H9 (cell line): ENCODE data around the gene C11orf71. TPM values are rescaled to one million over a fixed set of nuclear protein-coding genes. Genes with fewer than 3 reads are reported as not detected.

Experiments used
- DNase-seq: peaks from one replicate; pipeline ENCODE4 v3.0.0-alpha.2; 2017
- H2AFZ ChIP-seq: one replicate; pipeline ENCODE4 v1.6.1; 2013; ENCODE audit warnings: mild to moderate bottlenecking, low read length, control low read depth, moderate library complexity
- H2AK5ac ChIP-seq: 2 replicates; pipeline ENCODE4 v1.6.1; 2013; ENCODE audit warnings: low read length, control low read depth, mixed read lengths; ENCODE audit not compliant: insufficient read length
- H2BK120ac ChIP-seq: one replicate; pipeline ENCODE4 v1.6.1; 2013; ENCODE audit warnings: low read depth, mild to moderate bottlenecking, low read length, control low read depth, inconsistent platforms; ENCODE audit not compliant: poor library complexity, severe bottlenecking
- H2BK12ac ChIP-seq: 2 replicates; pipeline ENCODE4 v1.6.1; 2013; ENCODE audit warnings: low read length, control low read depth, mixed read lengths, low read depth; ENCODE audit not compliant: insufficient read length
- H2BK15ac ChIP-seq: 2 replicates; pipeline ENCODE4 v1.6.1; 2013; ENCODE audit warnings: low read depth, low read length, control low read depth
- H2BK20ac ChIP-seq: one replicate; pipeline ENCODE4 v1.6.1; 2013; ENCODE audit warnings: low read depth, mild to moderate bottlenecking, low read length, control low read depth, inconsistent platforms; ENCODE audit not compliant: poor library complexity, severe bottlenecking
- H2BK5ac ChIP-seq: 2 replicates; pipeline ENCODE4 v1.6.1; 2013; ENCODE audit warnings: low read length, control low read depth, mixed read lengths; ENCODE audit not compliant: insufficient read length
- H3K14ac ChIP-seq: 2 replicates; pipeline ENCODE4 v1.6.1; 2013; ENCODE audit warnings: low read length, control low read depth; ENCODE audit not compliant: insufficient read depth
- H3K18ac ChIP-seq: 2 replicates; pipeline ENCODE4 v1.6.1; 2013; ENCODE audit warnings: low read depth, mild to moderate bottlenecking, mixed read lengths, low read length, control low read depth; ENCODE audit not compliant: insufficient read length
- H3K23ac ChIP-seq: 2 replicates; pipeline ENCODE4 v1.6.1; 2013; ENCODE audit warnings: low read length, control low read depth, mixed read lengths, low read depth; ENCODE audit not compliant: insufficient read length
- H3K23me2 ChIP-seq: 2 replicates; pipeline ENCODE4 v1.6.1; 2013; ENCODE audit warnings: low read depth, mild to moderate bottlenecking, mixed read lengths, low read length, control low read depth; ENCODE audit not compliant: insufficient read length, poor library complexity, severe bottlenecking
- H3K27ac ChIP-seq: 2 replicates; pipeline ENCODE4 v1.5.1; 2013; ENCODE audit warnings: low read length, control low read depth, mixed read lengths, low read depth; ENCODE audit not compliant: insufficient read length
- H3K27me3 ChIP-seq: 2 replicates; pipeline ENCODE4 v1.6.1; 2013; ENCODE audit warnings: low read length, control low read depth, inconsistent platforms; ENCODE audit not compliant: insufficient read depth
- H3K4ac ChIP-seq: 2 replicates; pipeline ENCODE4 v1.6.1; 2013; ENCODE audit warnings: low read depth, mild to moderate bottlenecking, control low read depth, inconsistent platforms, low read length, moderate library complexity
- H3K4me1 ChIP-seq: 2 replicates; pipeline ENCODE4 v1.6.1; 2013; ENCODE audit warnings: low read length, control low read depth, inconsistent platforms; ENCODE audit not compliant: insufficient read depth
- H3K4me2 ChIP-seq: 2 replicates; pipeline ENCODE4 v1.6.1; 2013; ENCODE audit warnings: low read length, control low read depth, mixed read lengths; ENCODE audit not compliant: insufficient read length, insufficient read depth
- H3K56ac ChIP-seq: 2 replicates; pipeline ENCODE4 v1.6.1; 2013; ENCODE audit warnings: low read depth, mild to moderate bottlenecking, mixed read lengths, low read length, control low read depth; ENCODE audit not compliant: insufficient read length
- H3K79me1 ChIP-seq: 2 replicates; pipeline ENCODE4 v1.6.1; 2013; ENCODE audit warnings: low read depth, mild to moderate bottlenecking, moderate library complexity, low read length, control low read depth, inconsistent platforms; ENCODE audit not compliant: insufficient read depth, poor library complexity, severe bottlenecking
- H3K79me2 ChIP-seq: 2 replicates; pipeline ENCODE4 v1.6.1; 2013; ENCODE audit warnings: low read length, control low read depth, inconsistent platforms; ENCODE audit not compliant: insufficient read depth
- H3K9ac ChIP-seq: 2 replicates; pipeline ENCODE4 v1.6.1; 2013; ENCODE audit warnings: low read length, control low read depth, mixed read lengths; ENCODE audit not compliant: insufficient read length; ENCODE audit errors: extremely low read depth
- H3K9me3 ChIP-seq: one replicate; pipeline ENCODE4 v1.6.1; 2013; ENCODE audit warnings: low read depth, low read length, inconsistent platforms; ENCODE audit not compliant: control insufficient read depth
- H3T11ph ChIP-seq: one replicate; pipeline ENCODE4 v1.6.1; 2013; ENCODE audit warnings: mild to moderate bottlenecking, low read length, control low read depth, inconsistent platforms
- H4K20me1 ChIP-seq: one replicate; pipeline ENCODE4 v1.6.1; 2013; ENCODE audit not compliant: control insufficient read depth, insufficient read length, insufficient read depth
- H4K5ac ChIP-seq: 2 replicates; pipeline ENCODE4 v1.6.1; 2013; ENCODE audit warnings: low read depth, mild to moderate bottlenecking, mixed read lengths, low read length, control low read depth; ENCODE audit not compliant: insufficient read length
- H4K8ac ChIP-seq: replicated peaks from 2 replicates; pipeline ENCODE4 v1.6.1; 2013; ENCODE audit warnings: low read length, control low read depth, mixed read lengths, low read depth; ENCODE audit not compliant: insufficient read length
- H4K91ac ChIP-seq: 2 replicates; pipeline ENCODE4 v1.6.1; 2013; ENCODE audit warnings: low read depth, mild to moderate bottlenecking, moderate library complexity, mixed read lengths, low read length, control low read depth; ENCODE audit not compliant: insufficient read length
- H3K27ac Mint-ChIP-seq, 3 experiments: 2 replicates in 2 of 3; 3 replicates in 1 of 3; pipeline ENCODE4 v1.8.0; 2020 to 2021; ENCODE audit warnings: mixed read lengths in 3 of 3, mild to moderate bottlenecking in 1 of 3, moderate library complexity in 1 of 3
- H3K27me3 Mint-ChIP-seq: 2 replicates; pipeline ENCODE4 v1.8.0; 2021; ENCODE audit warnings: low read depth, mild to moderate bottlenecking, moderate library complexity, mixed read lengths
- H3K36me3 Mint-ChIP-seq, 3 experiments: 2 replicates in 2 of 3; 3 replicates in 1 of 3; pipeline ENCODE4 v1.8.0; 2020 to 2021; ENCODE audit warnings: low read depth in 3 of 3, mixed read lengths in 3 of 3; ENCODE audit not compliant: insufficient read depth in 1 of 3
- H3K4me1 Mint-ChIP-seq, 2 experiments: 2 replicates each; pipeline ENCODE4 v1.8.0; 2020; ENCODE audit warnings: mixed read lengths in 2 of 2
- H3K4me3 Mint-ChIP-seq, 2 experiments: 2 replicates in 1 of 2; 3 replicates in 1 of 2; pipeline ENCODE4 v1.8.0; 2020 to 2021; ENCODE audit warnings: mild to moderate bottlenecking in 2 of 2, mixed read lengths in 2 of 2, moderate library complexity in 1 of 2
- H3K9me3 Mint-ChIP-seq, 2 experiments: 2 replicates in 1 of 2; 3 replicates in 1 of 2; pipeline ENCODE4 v1.8.0; 2020; ENCODE audit warnings: mild to moderate bottlenecking in 2 of 2, mixed read lengths in 2 of 2, moderate library complexity in 1 of 2
- WGBS: extraction: QIAGEN DNeasy Blood & Tissue Kit; methylation state at CpG from one replicate; pipeline ENCODE4 v1.1.7; 2013; ENCODE audit warnings: missing lambda C conversion rate, low lambda C conversion rate, mixed read lengths; ENCODE audit not compliant: insufficient read length; ENCODE audit errors: extremely low coverage; 5-methylcytosine and 5-hydroxymethylcytosine counted together
- total RNA-seq: library from RNA; stranded (reverse); gene quantifications from 2 replicates; pipeline ENCODE4 v1.2.1, GENCODE V29; 2021
- TF ChIP-seq, protein P1 (sequence below): fragments of 200-600 bp; sonication (generic); conservative IDR thresholded peaks from 3 replicates; pipeline ENCODE4 v1.8.0; 2021; ENCODE audit warnings: antibody characterized with exemption, mild to moderate bottlenecking

Gene C11orf71
- total RNA-seq, 1 experiment from 2014 or later = 3.5 TPM

DNA sequence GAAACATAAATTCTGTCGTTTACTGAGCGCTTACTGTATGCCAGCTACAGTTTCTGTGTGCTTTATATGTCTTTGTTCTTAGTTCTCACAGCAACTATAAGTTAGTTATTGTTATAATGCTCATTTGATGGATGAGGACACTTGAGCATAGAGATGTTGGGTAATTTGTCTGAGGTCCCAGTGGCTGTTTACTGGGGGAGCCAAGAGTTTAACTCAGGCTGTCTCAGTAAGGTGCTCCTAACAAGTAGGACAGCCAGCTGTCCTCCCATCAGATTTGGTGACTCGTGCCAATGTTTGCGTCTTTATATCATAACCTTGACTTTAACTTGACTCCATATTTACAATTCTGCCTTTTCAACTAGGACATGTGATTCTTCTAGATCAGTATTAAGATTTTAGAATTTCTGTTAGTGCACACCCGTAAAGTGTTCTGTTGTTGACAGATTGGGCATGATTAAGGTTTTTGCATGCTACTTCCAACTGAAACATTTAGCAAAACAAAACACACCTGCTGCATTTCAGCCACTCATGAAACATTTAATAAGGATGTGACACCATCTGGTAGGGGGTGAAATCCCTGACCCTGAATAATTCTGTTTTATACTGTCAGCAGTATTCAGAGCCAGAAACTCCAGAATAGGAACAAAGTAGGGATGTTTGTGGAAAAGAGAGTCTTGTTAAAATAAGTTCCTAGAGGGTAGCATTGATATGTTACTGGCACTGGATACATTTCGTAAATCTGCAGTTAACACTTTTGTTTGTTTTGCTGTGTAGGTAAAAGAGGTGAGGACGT is 40.9 kb upstream of the C11orf71 start:
- peak overlapping the region; percentile 47 to 76 for H3K4me3 Mint-ChIP-seq
- Histone ChIP-seq H2AFZ (no peak overlapping the region), H3K79me2 (peaks cover 31% of the 10 kb centered on the region; the same call in 1 of the 2 replicates), H3K27me3 (no peaks in the 10 kb centered on the region), H2BK5ac (no peak overlapping the region), H4K91ac (no peak overlapping the region), H2BK12ac (no peak overlapping the region), H3K9me3 (no peaks in the 10 kb centered on the region), H2AK5ac (no peak overlapping the region), H3K14ac (no peak overlapping the region), H3K27ac (no peak overlapping the region), H2BK15ac (no peak overlapping the region), H3K23me2 (peaks cover 3% of the 10 kb centered on the region), H3K56ac (no peak overlapping the region), H3K4ac (no peak overlapping the region), H4K8ac (no peak overlapping the region), H3K23ac (no peak overlapping the region), H4K5ac (no peak overlapping the region), H2BK20ac (no peak overlapping the region), H3T11ph (no peak overlapping the region), H3K4me2 (peak overlapping the region; percentile 71), H3K4me1 (peaks cover 4% of the 10 kb centered on the region; the same call in 1 of the 2 replicates), H4K20me1 (no peaks in the 10 kb centered on the region), H3K79me1 (no peaks in the 10 kb centered on the region), H3K18ac (no peak overlapping the region), H3K9ac (no peak overlapping the region), H2BK120ac (no peak overlapping the region)
- TF ChIP-seq, protein P1, sequence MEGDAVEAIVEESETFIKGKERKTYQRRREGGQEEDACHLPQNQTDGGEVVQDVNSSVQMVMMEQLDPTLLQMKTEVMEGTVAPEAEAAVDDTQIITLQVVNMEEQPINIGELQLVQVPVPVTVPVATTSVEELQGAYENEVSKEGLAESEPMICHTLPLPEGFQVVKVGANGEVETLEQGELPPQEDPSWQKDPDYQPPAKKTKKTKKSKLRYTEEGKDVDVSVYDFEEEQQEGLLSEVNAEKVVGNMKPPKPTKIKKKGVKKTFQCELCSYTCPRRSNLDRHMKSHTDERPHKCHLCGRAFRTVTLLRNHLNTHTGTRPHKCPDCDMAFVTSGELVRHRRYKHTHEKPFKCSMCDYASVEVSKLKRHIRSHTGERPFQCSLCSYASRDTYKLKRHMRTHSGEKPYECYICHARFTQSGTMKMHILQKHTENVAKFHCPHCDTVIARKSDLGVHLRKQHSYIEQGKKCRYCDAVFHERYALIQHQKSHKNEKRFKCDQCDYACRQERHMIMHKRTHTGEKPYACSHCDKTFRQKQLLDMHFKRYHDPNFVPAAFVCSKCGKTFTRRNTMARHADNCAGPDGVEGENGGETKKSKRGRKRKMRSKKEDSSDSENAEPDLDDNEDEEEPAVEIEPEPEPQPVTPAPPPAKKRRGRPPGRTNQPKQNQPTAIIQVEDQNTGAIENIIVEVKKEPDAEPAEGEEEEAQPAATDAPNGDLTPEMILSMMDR = no peak
- no peaks in the 10 kb centered on the region for H3K9me3 Mint-ChIP-seq
- no peak for DNase-seq
- H3K36me3 Mint-ChIP-seq = peaks cover 9 to 32% (median 29%) of the 10 kb centered on the region in 3 experiments; a peak in 6 of 7 replicates
- H3K27me3 Mint-ChIP-seq = no peaks in the 10 kb centered on the region
- peaks cover 37 to 38% of the 10 kb centered on the region in 2 experiments for H3K4me1 Mint-ChIP-seq
- H3K27ac Mint-ChIP-seq = peak overlapping the region in 2 of 3 experiments; percentile 40 to 90; a peak in 5 of 7 replicates
- no CpG with 5 or more reads among the region's 7 CpGs for WGBS
